ENCODE results near the gene MYT1. TPM values are rescaled to one million over a fixed set of nuclear protein-coding genes. Genes with fewer than 3 reads are reported as not detected.
"Not testable (repeated sequence)": the region's sequence is repeated elsewhere in the genome, so short reads cannot be mapped to it uniquely, and the experiment has no call there.

MYT1 gene
- total RNA-seq, 1 donor from 2014 or later: not detected

GRCh38 chr20:64166721-64167615, 2.7 kb downstream of the MYT1 start:
- no peak for DNase-seq (ENCODE audit: low spot score)

- no peak for DNase-seq (ENCODE audit: low spot score)
Observed at GRCh38 chr20:64167676-64168075, 3.4 kb downstream of the MYT1 start.

GRCh38 chr20:64168381-64169090, 4.3 kb downstream of the MYT1 start:
- DNase-seq (ENCODE audit: low spot score): no peak

- DNase-seq (ENCODE audit: low spot score): no peak
Observed at GRCh38 chr20:64169091-64169560, 4.9 kb downstream of the MYT1 start.

GRCh38 chr20:64171211-64171610, 7.0 kb downstream of the MYT1 start:
- DNase-seq (ENCODE audit: low spot score): no peak

GRCh38 chr20:64173116-64173515, 8.9 kb downstream of the MYT1 start:
- no peak for DNase-seq (ENCODE audit: low spot score)

GRCh38 chr20:64176551-64176950, 12.3 kb downstream of the MYT1 start:
- no peak for DNase-seq (ENCODE audit: low spot score)

- no peak for DNase-seq (ENCODE audit: low spot score)
Observed at GRCh38 chr20:64176971-64177370, 12.7 kb downstream of the MYT1 start.

- DNase-seq (ENCODE audit: low spot score): no peak
Observed at GRCh38 chr20:64177384-64177783, 13.1 kb downstream of the MYT1 start.

GRCh38 chr20:64177787-64178186, 13.5 kb downstream of the MYT1 start:
- no peak for DNase-seq (ENCODE audit: low spot score)

- not testable (repeated sequence) for DNase-seq (ENCODE audit: low spot score)
Observed at GRCh38 chr20:64178925-64179324, 14.7 kb downstream of the MYT1 start.

- no peak for DNase-seq (ENCODE audit: low spot score)
Observed at GRCh38 chr20:64179805-64180204, 15.6 kb downstream of the MYT1 start.

- no peak for DNase-seq (ENCODE audit: low spot score)
Observed at GRCh38 chr20:64180673-64181072, 16.4 kb downstream of the MYT1 start.

GRCh38 chr20:64181391-64181790, 17.1 kb downstream of the MYT1 start:
- no peak for DNase-seq (ENCODE audit: low spot score)

- DNase-seq (ENCODE audit: low spot score): no peak
Observed at GRCh38 chr20:64182146-64182865, 18.1 kb downstream of the MYT1 start.

GRCh38 chr20:64183313-64183712, 19.1 kb downstream of the MYT1 start:
- no peak for DNase-seq (ENCODE audit: low spot score)

- DNase-seq (ENCODE audit: low spot score): no peak
Observed at GRCh38 chr20:64184795-64185194, 20.5 kb downstream of the MYT1 start.

- DNase-seq (ENCODE audit: low spot score): no peak
Observed at GRCh38 chr20:64185276-64185900, 21.1 kb downstream of the MYT1 start.

- DNase-seq (ENCODE audit: low spot score): no peak
Observed at GRCh38 chr20:64186071-64186598, 21.9 kb downstream of the MYT1 start.

GRCh38 chr20:64187213-64187612, 23.0 kb downstream of the MYT1 start:
- not testable (repeated sequence) for DNase-seq (ENCODE audit: low spot score)

- no peak for DNase-seq (ENCODE audit: low spot score)
Observed at GRCh38 chr20:64188091-64188490, 23.8 kb downstream of the MYT1 start.

Measured in mesenteric fat pad (tissue), 1 donor.